Mononuclear cell (primary cell): Measurements from ENCODE around the gene NES. TPM values are rescaled to one million over a fixed set of nuclear protein-coding genes. Genes with fewer than 3 reads are reported as not detected.
"Not testable (repeated sequence)": the region's sequence is repeated elsewhere in the genome, so short reads cannot be mapped to it uniquely, and the experiment has no call there.

Experiments
- H3K27me3 ChIP-seq: 2 replicates; pipeline ENCODE4 v1.6.0; 2011; ENCODE audit warnings: low read length, control low read depth; ENCODE audit not compliant: insufficient read depth
- H3K4me1 ChIP-seq: 2 replicates; pipeline ENCODE4 v1.5.1; 2011; ENCODE audit warnings: mild to moderate bottlenecking, low read length, control low read depth; ENCODE audit not compliant: insufficient read depth
- H3K4me3 ChIP-seq: 2 replicates; pipeline ENCODE4 v1.5.1; 2011; ENCODE audit warnings: mild to moderate bottlenecking, low read length, moderate library complexity
- H3K9me3 ChIP-seq: 2 replicates; pipeline ENCODE4 v1.5.1; 2011; ENCODE audit warnings: low read depth, mild to moderate bottlenecking, control low read depth, low read length
- total RNA-seq: library from RNA; depleted of rRNA; stranded (reverse); fragments of >200 nt; gene quantifications from one replicate; pipeline ENCODE4 v1.2.3, GENCODE V29; 2012

The NES gene
- total RNA-seq, 1 donor, result not detected

- Histone ChIP-seq H3K9me3 (no peaks in the 10 kb centered on the region), H3K27me3 (peaks cover 88% of the 10 kb centered on the region), H3K4me3 (no peak overlapping the region), H3K4me1 (peaks cover 20% of the 10 kb centered on the region)
These were observed 34.8 kb downstream of the NES start for GRCh38 chr1:156642265-156643048.

GRCh38 chr1:156641761-156642264 lies 35.4 kb downstream of the NES start, which contains the start of gene BCAN:
Gene BCAN (plus strand): TSS chr1:156642117. CDS start chr1:156646055, 3,938 bp downstream.
- Histone ChIP-seq H3K4me3 (no peak within 1 kb of the TSS), H3K9me3 (no peaks in the 10 kb centered on the region), H3K27me3 (peaks cover 84% of the 10 kb centered on the region), H3K4me1 (peaks cover 20% of the 10 kb centered on the region)

DNA sequence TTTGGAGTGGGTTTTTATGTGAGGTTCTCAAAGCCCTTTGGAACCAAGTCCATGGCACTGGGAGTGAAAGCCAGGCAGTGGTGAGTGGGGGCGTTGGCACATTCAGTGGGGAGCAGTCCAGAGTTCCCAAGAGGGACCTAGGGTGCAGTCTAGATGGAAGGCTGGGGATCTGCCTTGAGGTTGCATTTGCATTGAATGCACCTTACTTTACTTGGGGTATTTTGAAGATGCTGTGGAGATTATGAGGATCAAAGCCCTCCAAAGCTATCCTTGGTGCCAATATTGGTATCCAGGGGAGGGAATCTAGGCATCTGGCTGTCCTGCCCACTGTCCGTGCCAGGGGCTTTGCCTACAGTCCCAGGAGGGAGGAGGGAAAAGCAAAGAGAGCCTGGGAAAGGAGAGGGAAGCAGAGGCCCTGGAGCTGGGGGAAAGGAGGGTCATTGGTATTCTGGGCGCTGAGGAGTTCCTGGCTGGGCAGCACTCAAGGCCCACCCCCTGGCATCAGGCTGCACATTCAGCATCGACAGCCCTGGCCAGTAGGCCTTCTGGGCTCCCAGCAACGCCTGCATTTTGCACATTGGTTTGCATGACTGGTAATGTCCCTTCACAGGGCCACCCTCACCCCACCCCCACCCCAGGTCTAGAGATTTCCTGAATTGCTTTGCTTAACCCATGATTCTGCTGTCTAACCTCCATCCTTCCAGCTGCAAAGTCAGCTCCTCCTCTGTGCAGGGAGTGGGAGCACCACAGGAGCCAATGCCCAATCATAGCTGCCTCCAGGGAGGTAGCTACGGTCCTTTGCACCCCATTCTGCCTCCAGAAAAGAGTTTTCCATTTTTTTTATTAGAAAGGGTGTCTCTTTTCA lies 36.1 kb downstream of the NES start:
- Histone ChIP-seq H3K27me3 (peaks cover 83% of the 10 kb centered on the region), H3K9me3 (no peaks in the 10 kb centered on the region), H3K4me1 (peaks cover 20% of the 10 kb centered on the region), H3K4me3 (no peak overlapping the region)

DNA sequence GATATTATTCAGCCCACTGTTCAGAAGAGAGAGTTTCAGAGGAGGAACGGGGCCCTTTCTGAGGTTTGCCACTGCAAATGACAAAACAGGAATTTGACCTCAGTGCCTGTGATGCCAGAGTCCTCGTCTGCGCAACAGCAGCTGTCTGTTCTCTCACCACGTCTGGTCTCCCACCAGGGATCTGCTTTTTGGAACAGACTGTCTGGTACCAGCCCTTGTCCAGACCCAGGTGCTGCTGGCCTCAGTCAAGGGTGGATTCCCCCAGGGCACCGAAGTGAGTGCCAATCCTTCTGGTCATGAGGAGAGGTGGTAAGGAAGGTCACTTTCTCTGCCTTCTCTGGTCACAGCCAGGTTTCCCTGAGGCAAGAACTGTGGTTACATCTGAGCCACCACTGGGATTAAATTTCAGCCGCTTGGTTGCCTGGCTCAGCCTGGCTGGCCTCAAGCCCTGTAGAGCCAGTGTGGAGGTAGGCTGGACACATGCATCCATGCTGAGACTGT lies 37.6 kb downstream of the NES start:
- no peak overlapping the region for H3K4me3 ChIP-seq
- H3K27me3 ChIP-seq, result peaks cover 70% of the 10 kb centered on the region
- H3K4me1 ChIP-seq, result peaks cover 20% of the 10 kb centered on the region
- H3K9me3 ChIP-seq, result no peaks in the 10 kb centered on the region

GRCh38 chr1:156638189-156638985 lies 38.8 kb downstream of the NES start:
- Histone ChIP-seq H3K27me3 (peaks cover 63% of the 10 kb centered on the region), H3K9me3 (no peaks in the 10 kb centered on the region), H3K4me3 (no peak overlapping the region), H3K4me1 (peaks cover 13% of the 10 kb centered on the region)

DNA sequence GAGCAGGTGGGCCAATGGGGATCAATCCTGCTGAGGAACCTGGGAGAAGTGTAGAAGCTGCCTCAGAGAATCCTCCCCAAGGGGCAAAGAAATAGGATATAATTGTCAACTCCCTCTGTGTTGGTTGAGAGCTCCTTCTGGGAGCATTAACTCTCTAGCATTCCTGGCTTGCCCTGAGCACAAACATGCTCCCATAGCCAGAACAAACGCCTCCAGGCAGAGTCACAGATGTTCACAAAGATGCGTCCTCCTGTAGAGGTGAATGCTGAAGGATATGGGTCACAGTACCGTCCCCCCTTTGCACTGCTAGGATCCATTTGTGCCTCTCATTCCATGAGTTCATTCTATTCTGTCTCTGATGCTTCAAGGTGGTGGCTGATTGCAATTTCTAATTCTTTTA lies 44.9 kb downstream of the NES start:
- Histone ChIP-seq H3K4me1 (no peaks in the 10 kb centered on the region), H3K27me3 (peaks cover 29% of the 10 kb centered on the region), H3K4me3 (no peak overlapping the region), H3K9me3 (no peaks in the 10 kb centered on the region)

- H3K27me3 ChIP-seq, result peaks cover 32% of the 10 kb centered on the region
- not testable (repeated sequence) for H3K4me3 ChIP-seq, H3K9me3 ChIP-seq, H3K4me1 ChIP-seq
These were observed 46.1 kb downstream of the NES start for GRCh38 chr1:156631152-156631551.

- Histone ChIP-seq H3K27me3 (peaks cover 45% of the 10 kb centered on the region), H3K4me3 (no peak overlapping the region), H3K4me1 (peaks cover 10% of the 10 kb centered on the region), H3K9me3 (no peaks in the 10 kb centered on the region)
These were observed 47.3 kb downstream of the NES start for GRCh38 chr1:156629823-156630449.

GRCh38 chr1:156627313-156627880 lies 49.8 kb downstream of the NES start:
- H3K4me1 ChIP-seq, result peaks cover 20% of the 10 kb centered on the region
- no peaks in the 10 kb centered on the region for H3K9me3 ChIP-seq
- H3K4me3 ChIP-seq, result no peak overlapping the region
- H3K27me3 ChIP-seq, result peaks cover 53% of the 10 kb centered on the region

DNA sequence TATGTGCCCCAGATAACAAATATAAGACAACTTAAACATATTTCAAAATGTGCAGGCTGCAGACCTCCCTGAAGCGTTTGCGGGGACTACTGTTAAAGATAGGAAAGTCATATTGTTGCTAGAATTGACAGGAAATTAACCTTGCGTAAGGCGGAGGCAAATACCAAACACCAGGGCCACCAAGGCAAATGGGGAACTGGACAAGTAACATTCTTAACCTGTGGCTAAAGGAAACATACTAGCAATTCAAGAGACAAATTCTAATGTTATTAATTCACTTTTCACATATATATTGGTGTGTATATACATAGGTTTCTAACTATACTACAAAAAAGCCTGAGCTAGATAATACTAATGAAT lies 51.1 kb downstream of the NES start:
- Histone ChIP-seq H3K4me1 (peaks cover 20% of the 10 kb centered on the region), H3K27me3 (peaks cover 56% of the 10 kb centered on the region), H3K4me3 (no peak overlapping the region)

DNA sequence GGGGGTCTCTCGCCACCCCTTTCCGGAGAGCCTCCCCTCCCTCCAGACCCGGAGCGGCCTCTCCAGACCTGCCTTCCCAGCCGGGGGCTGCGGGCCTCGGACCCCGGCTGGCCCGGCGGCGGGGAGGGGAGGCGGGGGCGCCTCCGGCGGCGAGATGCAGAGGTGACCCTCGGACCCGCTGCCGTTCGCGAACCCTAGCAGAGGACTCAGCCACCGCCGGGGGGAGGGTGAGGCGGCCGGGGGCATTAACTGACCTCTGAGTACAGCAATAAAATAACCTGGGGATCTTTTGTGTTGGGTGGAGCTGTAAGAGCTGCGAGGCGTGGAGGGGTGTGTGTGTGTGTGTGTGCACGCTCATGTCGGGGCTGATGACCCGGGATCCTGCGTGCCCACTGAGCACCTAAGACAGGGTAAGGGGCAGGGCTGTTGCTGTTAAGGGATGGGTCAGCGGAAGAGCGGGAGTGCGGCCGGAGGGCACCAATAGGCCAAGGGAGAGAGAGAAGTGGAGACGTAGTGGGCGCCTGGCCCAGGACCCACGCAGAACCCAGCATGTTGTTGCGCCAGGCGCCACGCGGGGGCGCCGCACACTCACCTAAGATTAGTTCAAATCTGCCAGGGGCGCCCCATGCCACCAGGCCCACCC lies 51.6 kb downstream of the NES start:
- Histone ChIP-seq H3K27me3 (peaks cover 55% of the 10 kb centered on the region), H3K4me3 (no peak overlapping the region), H3K9me3 (no peaks in the 10 kb centered on the region), H3K4me1 (peaks cover 20% of the 10 kb centered on the region)

More for the DNA sequence above, 51.1 kb downstream of the NES start:
- no peaks in the 10 kb centered on the region for H3K9me3 ChIP-seq

GRCh38 chr1:156624814-156625435 lies 52.3 kb downstream of the NES start:
- H3K4me3 ChIP-seq, result no peak overlapping the region
- H3K27me3 ChIP-seq, result peaks cover 60% of the 10 kb centered on the region
- H3K4me1 ChIP-seq, result peaks cover 20% of the 10 kb centered on the region
- no peaks in the 10 kb centered on the region for H3K9me3 ChIP-seq
